ENCODE measurements around the gene MADD. TPM values are rescaled to one million over a fixed set of nuclear protein-coding genes. Genes with fewer than 3 reads are reported as not detected.

MADD gene
- total RNA-seq, 2 experiments from 2014 or later = 99.4 to 107 TPM

DNA sequence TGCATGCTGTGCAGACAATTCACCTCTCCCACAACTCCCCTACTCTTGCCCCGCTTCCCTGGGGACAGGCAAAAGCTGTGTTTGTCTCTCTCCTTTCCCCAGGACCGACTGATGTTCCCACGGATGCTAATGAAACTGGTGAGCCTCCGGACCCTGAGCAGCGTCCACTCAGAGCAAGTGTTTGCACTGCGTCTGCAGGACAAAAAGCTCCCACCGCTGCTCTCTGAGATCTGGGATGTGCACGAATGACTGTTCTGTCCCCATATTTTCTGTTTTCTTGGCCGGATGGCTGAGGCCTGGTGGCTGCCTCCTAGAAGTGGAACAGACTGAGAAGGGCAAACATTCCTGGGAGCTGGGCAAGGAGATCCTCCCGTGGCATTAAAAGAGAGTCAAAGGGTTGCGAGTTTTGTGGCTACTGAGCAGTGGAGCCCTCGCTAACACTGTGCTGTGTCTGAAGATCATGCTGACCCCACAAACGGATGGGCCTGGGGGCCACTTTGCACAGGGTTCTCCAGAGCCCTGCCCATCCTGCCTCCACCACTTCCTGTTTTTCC is 1.4 kb upstream of the MADD start:
- ChIA-PET CTCF (interaction anchor here (1.4 to 1.5 kb wide), 2 partner anchors 9 to 54 kb away, joined by 6 to 9 read pairs; partner anchors contain the start of gene DDB2), POLR2A (interaction anchor here (0.9 to 7.1 kb wide), 7 partner anchors 9 to 139 kb away, joined by 3 to 75 read pairs (median 4); partner anchors contain the start of genes ACP2 and DDB2)
- Mint-ChIP-seq H3K9me3 (no peaks in the 10 kb centered on the region), H3K4me1 (peaks cover 57% of the 10 kb centered on the region), H3K27ac (peak overlapping the region; percentile 97), H3K36me3 (ENCODE audit: low read depth) (peaks cover 11% of the 10 kb centered on the region), H3K4me3 (peak overlapping the region; percentile 76), H3K27me3 (no peaks in the 10 kb centered on the region)
- DNase-seq = no peak

DNA sequence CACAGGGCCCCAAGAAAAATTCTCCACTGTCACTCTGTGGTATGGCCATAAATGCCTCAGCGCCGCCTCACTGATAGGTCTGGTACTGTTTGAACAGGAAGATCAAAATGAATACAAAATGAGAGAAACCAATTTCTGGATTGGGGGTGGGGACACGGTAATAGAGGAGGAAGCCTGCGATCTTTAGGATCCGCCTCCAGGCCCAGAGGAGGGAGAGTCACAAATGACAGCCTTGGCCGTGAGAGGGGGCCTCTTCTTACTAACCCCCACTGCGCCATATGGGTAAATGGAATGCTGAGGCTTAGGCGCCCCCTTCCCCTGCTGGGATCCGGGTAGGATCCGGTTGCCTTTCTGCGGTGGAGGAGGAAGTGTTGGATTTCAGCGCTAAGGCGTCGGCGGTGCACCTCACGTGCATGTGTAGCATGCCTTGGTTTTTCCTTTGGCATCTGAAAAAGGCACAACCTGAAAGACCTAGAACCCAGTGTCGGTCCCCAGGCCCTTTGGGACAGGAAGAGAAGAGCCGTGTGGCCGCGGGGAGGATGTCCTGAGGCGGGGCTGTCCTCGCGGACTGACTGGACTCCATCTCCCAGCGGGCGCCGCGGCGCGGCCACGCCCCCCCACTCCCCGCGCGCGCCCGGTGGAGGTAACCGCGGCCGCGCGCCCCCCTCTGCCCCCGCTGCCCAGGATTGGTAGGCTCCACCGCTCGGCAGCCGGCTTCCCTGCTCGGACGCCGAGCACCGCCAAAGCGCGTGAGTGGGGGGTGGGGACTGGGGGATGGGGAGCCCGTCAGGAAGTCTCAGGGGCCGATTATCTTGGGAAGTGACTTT is 718 bp upstream of the MADD start:
- CTCF ChIA-PET = interaction anchor here (1.4 to 1.5 kb wide), 2 partner anchors 10 to 55 kb away, joined by 6 to 9 read pairs; partner anchors contain the start of gene DDB2
- POLR2A ChIA-PET = interaction anchor here (1.1 to 7.1 kb wide), 10 partner anchors 10 to 138 kb away, joined by 3 to 75 read pairs (median 9); partner anchors contain the start of genes ACP2, DDB2 and NR1H3
- H3K4me3 Mint-ChIP-seq = peak overlapping the region; percentile 76
- peak; percentile 87 for DNase-seq
- H3K27me3 Mint-ChIP-seq = no peaks in the 10 kb centered on the region
- H3K9me3 Mint-ChIP-seq = no peaks in the 10 kb centered on the region
- peak overlapping the region; percentile 97 for H3K27ac Mint-ChIP-seq
- peaks cover 18% of the 10 kb centered on the region for H3K36me3 Mint-ChIP-seq (ENCODE audit: low read depth)
- H3K4me1 Mint-ChIP-seq = peaks cover 59% of the 10 kb centered on the region

GRCh38 chr11:47270331-47271271 is 668 bp downstream of the MADD start:
- H3K27me3 Mint-ChIP-seq = no peaks in the 10 kb centered on the region
- ChIA-PET POLR2A (interaction anchor here (0.7 to 4.4 kb wide), 18 partner anchors 12 to 185 kb away, joined by 3 to 63 read pairs (median 5); partner anchors contain the start of genes ACP2, DDB2, NR1H3 and PSMC3), CTCF (interaction anchor here (0.7 to 2.0 kb wide), 9 partner anchors 11 to 295 kb away, joined by 3 to 12 read pairs (median 5); partner anchors contain the start of genes ACP2, DDB2 and PTPMT1)
- DNase-seq = peak; percentile 59
- H3K9me3 Mint-ChIP-seq = no peaks in the 10 kb centered on the region
- H3K27ac Mint-ChIP-seq = peak overlapping the region; percentile 79
- H3K4me3 Mint-ChIP-seq = peak overlapping the region; percentile 76
- H3K4me1 Mint-ChIP-seq = peaks cover 48% of the 10 kb centered on the region
- H3K36me3 Mint-ChIP-seq (ENCODE audit: low read depth) = peaks cover 30% of the 10 kb centered on the region

- H3K9me3 Mint-ChIP-seq = no peaks in the 10 kb centered on the region
- CTCF ChIA-PET = interaction anchor here (0.7 to 2.0 kb wide), 9 partner anchors 12 to 294 kb away, joined by 3 to 12 read pairs (median 5); partner anchors contain the start of genes ACP2, DDB2 and PTPMT1
- no peak for DNase-seq
Measured at GRCh38 chr11:47271328-47271727, 1.4 kb downstream of the MADD start.

DNA sequence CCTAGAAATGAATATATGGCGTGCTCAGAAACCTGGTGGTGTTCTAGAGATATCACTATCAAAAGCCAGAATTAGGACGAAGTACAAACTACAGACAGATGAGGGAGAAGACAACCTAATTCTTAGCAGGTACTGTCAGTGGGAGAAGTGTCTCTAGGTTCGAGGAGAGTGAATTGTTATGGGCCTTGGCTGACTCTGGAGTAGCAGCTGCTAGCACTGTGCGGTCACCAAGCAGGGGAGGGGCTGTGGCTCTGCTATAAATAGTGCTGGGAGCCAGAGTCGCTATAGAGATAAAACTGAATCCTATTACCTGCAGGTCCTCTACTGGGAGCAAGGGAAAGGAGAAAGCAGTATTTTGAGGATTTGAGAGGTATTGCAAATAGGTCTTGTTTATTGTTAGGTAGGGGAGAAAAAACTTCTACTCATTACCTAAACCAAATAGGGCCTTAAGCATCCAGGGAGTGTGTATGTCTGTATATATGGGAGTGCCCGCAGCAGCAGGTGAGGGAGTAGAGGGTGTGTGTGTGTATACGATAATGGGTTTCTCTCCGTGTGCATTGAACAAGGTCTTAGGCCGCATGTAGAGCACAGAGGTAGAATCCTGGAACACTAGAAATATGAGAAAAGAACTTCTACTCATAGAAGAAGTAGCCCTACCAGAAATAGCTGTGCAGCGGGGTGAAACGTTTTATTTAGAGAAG is 2.2 kb downstream of the MADD start:
- H3K36me3 Mint-ChIP-seq (ENCODE audit: low read depth) = peaks cover 45% of the 10 kb centered on the region
- ChIA-PET POLR2A (interaction anchor here (0.9 to 4.4 kb wide), 8 partner anchors 13 to 183 kb away, joined by 3 to 63 read pairs (median 5); partner anchors contain the start of genes ACP2, DDB2 and NR1H3), CTCF (interaction anchor here (1.1 to 2.6 kb wide), 5 partner anchors 13 to 140 kb away, joined by 3 to 12 read pairs (median 8); partner anchors contain the start of genes ACP2 and DDB2)
- DNase-seq = no peak
- peaks cover 44% of the 10 kb centered on the region for H3K4me1 Mint-ChIP-seq
- H3K9me3 Mint-ChIP-seq = no peaks in the 10 kb centered on the region
- peak overlapping the region; percentile 79 for H3K27ac Mint-ChIP-seq
- no peaks in the 10 kb centered on the region for H3K27me3 Mint-ChIP-seq
- peak overlapping the region; percentile 29 for H3K4me3 Mint-ChIP-seq

More at GRCh38 chr11:47271328-47271727, 1.4 kb downstream of the MADD start:
- POLR2A ChIA-PET = interaction anchor here (0.7 to 4.4 kb wide), 17 partner anchors 13 to 184 kb away, joined by 3 to 63 read pairs (median 5); partner anchors contain the start of genes ACP2, DDB2, NR1H3 and PSMC3
- peak overlapping the region; percentile 76 for H3K4me3 Mint-ChIP-seq
- no peaks in the 10 kb centered on the region for H3K27me3 Mint-ChIP-seq
- H3K4me1 Mint-ChIP-seq = peaks cover 44% of the 10 kb centered on the region
- H3K27ac Mint-ChIP-seq = peak overlapping the region; percentile 79
- peaks cover 38% of the 10 kb centered on the region for H3K36me3 Mint-ChIP-seq (ENCODE audit: low read depth)

DNA sequence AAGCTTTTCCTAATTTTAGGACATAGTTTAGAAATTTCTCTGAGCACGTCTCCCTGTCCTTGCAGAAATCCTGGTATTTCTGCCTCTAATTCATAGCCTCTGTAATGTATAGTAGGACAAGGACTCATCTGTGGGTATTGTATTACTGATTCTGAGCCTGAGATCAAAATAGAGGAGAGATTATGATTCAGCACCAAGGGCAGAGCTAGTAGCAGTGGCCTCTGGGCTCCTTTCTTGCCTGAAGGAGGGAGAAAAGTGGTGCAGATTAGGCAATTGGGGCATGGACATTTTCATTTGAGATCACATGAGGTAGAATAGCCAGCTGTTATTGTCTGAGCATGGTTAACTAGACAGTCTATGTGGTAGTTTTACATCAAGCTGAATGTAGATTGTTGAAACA is 2.8 kb downstream of the MADD start:
- H3K27ac Mint-ChIP-seq = no peak overlapping the region
- peaks cover 51% of the 10 kb centered on the region for H3K36me3 Mint-ChIP-seq (ENCODE audit: low read depth)
- no peak overlapping the region for H3K4me3 Mint-ChIP-seq
- no peaks in the 10 kb centered on the region for H3K27me3 Mint-ChIP-seq
- no peaks in the 10 kb centered on the region for H3K9me3 Mint-ChIP-seq
- H3K4me1 Mint-ChIP-seq = peaks cover 43% of the 10 kb centered on the region
- DNase-seq = no peak
- CTCF ChIA-PET = interaction anchor here (0.9 to 2.6 kb wide), 5 partner anchors 13 to 182 kb away, joined by 3 to 8 read pairs (median 4); partner anchors contain the start of gene DDB2
- POLR2A ChIA-PET = interaction anchor here (0.9 to 4.4 kb wide), 4 partner anchors 24 to 95 kb away, joined by 3 to 63 read pairs (median 5); partner anchors contain the start of genes ACP2 and DDB2

GRCh38 chr11:47274495-47275235 is 4.7 kb downstream of the MADD start:
- H3K27me3 Mint-ChIP-seq = no peaks in the 10 kb centered on the region
- H3K4me3 Mint-ChIP-seq = no peak overlapping the region
- ChIA-PET CTCF (interaction anchor here (0.5 to 2.6 kb wide), 3 partner anchors 15 to 100 kb away, joined by 3 to 8 read pairs (median 4); no protein-coding TSS in a partner anchor), POLR2A (interaction anchor here (0.8 kb wide), 1 partner anchor 95 kb away, joined by 3 read pairs; no protein-coding TSS in a partner anchor)
- H3K36me3 Mint-ChIP-seq (ENCODE audit: low read depth) = peaks cover 68% of the 10 kb centered on the region
- no peak for DNase-seq
- no peaks in the 10 kb centered on the region for H3K9me3 Mint-ChIP-seq
- peaks cover 27% of the 10 kb centered on the region for H3K4me1 Mint-ChIP-seq
- no peak overlapping the region for H3K27ac Mint-ChIP-seq

GRCh38 chr11:47276923-47277322 is 7.0 kb downstream of the MADD start:
- no peak for DNase-seq
- H3K36me3 Mint-ChIP-seq (ENCODE audit: low read depth) = peaks cover 72% of the 10 kb centered on the region
- CTCF ChIA-PET = no interaction called here
- POLR2A ChIA-PET = no interaction called here
- H3K4me1 Mint-ChIP-seq = peaks cover 14% of the 10 kb centered on the region
- no peak overlapping the region for H3K27ac Mint-ChIP-seq
- no peak overlapping the region for H3K4me3 Mint-ChIP-seq
- H3K9me3 Mint-ChIP-seq = no peaks in the 10 kb centered on the region
- H3K27me3 Mint-ChIP-seq = no peaks in the 10 kb centered on the region

GRCh38 chr11:47278058-47278457 is 8.1 kb downstream of the MADD start:
- Mint-ChIP-seq H3K9me3 (no peaks in the 10 kb centered on the region), H3K4me3 (no peak overlapping the region), H3K27ac (no peak overlapping the region), H3K27me3 (no peaks in the 10 kb centered on the region), H3K36me3 (ENCODE audit: low read depth) (peaks cover 78% of the 10 kb centered on the region), H3K4me1 (peaks cover 3% of the 10 kb centered on the region)
- no peak for DNase-seq
- ChIA-PET CTCF (no interaction called here), POLR2A (no interaction called here)

- Mint-ChIP-seq H3K36me3 (ENCODE audit: low read depth) (peaks cover 76% of the 10 kb centered on the region), H3K27me3 (no peaks in the 10 kb centered on the region), H3K27ac (no peak overlapping the region), H3K4me3 (no peak overlapping the region), H3K9me3 (no peaks in the 10 kb centered on the region), H3K4me1 (peaks cover under 1% of the 10 kb centered on the region)
- ChIA-PET CTCF (interaction anchor here (0.7 kb wide), 1 partner anchor 16 kb away, joined by 5 read pairs; no protein-coding TSS in a partner anchor), POLR2A (no interaction called here)
- DNase-seq = no peak
Measured at GRCh38 chr11:47278769-47279168, 8.8 kb downstream of the MADD start.

- POLR2A ChIA-PET = interaction anchor here (1.8 kb wide), 1 partner anchor 66 kb away, joined by 5 read pairs; the partner anchor contains the start of gene DDB2
- no peaks in the 10 kb centered on the region for H3K27me3 Mint-ChIP-seq
- no peaks in the 10 kb centered on the region for H3K4me1 Mint-ChIP-seq
- H3K4me3 Mint-ChIP-seq = no peak overlapping the region
- H3K27ac Mint-ChIP-seq = no peak overlapping the region
- no peak for DNase-seq
- H3K36me3 Mint-ChIP-seq (ENCODE audit: low read depth) = peaks cover 76% of the 10 kb centered on the region
- CTCF ChIA-PET = no interaction called here
- no peaks in the 10 kb centered on the region for H3K9me3 Mint-ChIP-seq
Measured at GRCh38 chr11:47280099-47280498, 10.2 kb downstream of the MADD start.

Measured in activated CD4-positive, alpha-beta memory T cell treated with anti-CD3 and anti-CD28 coated beads, Interleukin-2, amount 10 ng/mL, durations not matched to agents 7 days and 5 days (primary cell).